HTR-8/SVneo (cell line): Measurements from ENCODE around the gene ZYG11B.
"Not testable (repeated sequence)": the region's sequence is repeated elsewhere in the genome, so short reads cannot be mapped to it uniquely, and the experiment has no call there.

Experiments
- DNase-seq: peaks from one replicate; pipeline ENCODE4 v3.0.0; 2011; ENCODE audit warnings: low spot score, mixed read lengths; ENCODE audit not compliant: insufficient read length
- FAIRE-seq: peaks from 2 replicates; lab custom pipeline; 2011; peaks lifted over from hg19 to GRCh38; lab: Jason Lieb, UNC

Gene ZYG11B

GRCh38 chr1:52751589-52752483 is 25.6 kb downstream of the ZYG11B start:
- no peak for FAIRE-seq
- DNase-seq, result no peak

- FAIRE-seq (no peak), DNase-seq (no peak)
These were observed 26.2 kb downstream of the ZYG11B start for GRCh38 chr1:52752484-52752826.

GRCh38 chr1:52753169-52753568 is 26.9 kb downstream of the ZYG11B start:
- FAIRE-seq (no peak), DNase-seq (no peak)

GRCh38 chr1:52756020-52756419 is 29.8 kb downstream of the ZYG11B start:
- DNase-seq (no peak), FAIRE-seq (no peak)

GRCh38 chr1:52759908-52760307 is 33.7 kb downstream of the ZYG11B start:
- FAIRE-seq, result no peak

GRCh38 chr1:52767596-52768280 is 41.5 kb downstream of the ZYG11B start:
- FAIRE-seq, result no peak
- no peak for DNase-seq

More at GRCh38 chr1:52759908-52760307, 33.7 kb downstream of the ZYG11B start:
- no peak for DNase-seq

GRCh38 chr1:52769346-52770033 is 43.2 kb downstream of the ZYG11B start:
- DNase-seq (no peak), FAIRE-seq (no peak)

- no peak for FAIRE-seq
These were observed 45.1 kb downstream of the ZYG11B start for GRCh38 chr1:52771384-52771783.

GRCh38 chr1:52786148-52786547 is 59.9 kb downstream of the ZYG11B start:
- FAIRE-seq, result no peak

More at GRCh38 chr1:52771384-52771783, 45.1 kb downstream of the ZYG11B start:
- no peak for DNase-seq

GRCh38 chr1:52790429-52790828 is 64.2 kb downstream of the ZYG11B start:
- not testable (repeated sequence) for FAIRE-seq, DNase-seq

More at GRCh38 chr1:52786148-52786547, 59.9 kb downstream of the ZYG11B start:
- no peak for DNase-seq

GRCh38 chr1:52792036-52792435 is 65.8 kb downstream of the ZYG11B start:
- FAIRE-seq (no peak), DNase-seq (no peak)

GRCh38 chr1:52793717-52794116 is 67.5 kb downstream of the ZYG11B start:
- not testable (repeated sequence) for DNase-seq, FAIRE-seq

- no peak for FAIRE-seq
These were observed 69.2 kb downstream of the ZYG11B start for GRCh38 chr1:52795464-52795863.

GRCh38 chr1:52798331-52798730 is 72.1 kb downstream of the ZYG11B start:
- no peak for FAIRE-seq
- no peak for DNase-seq

More at GRCh38 chr1:52795464-52795863, 69.2 kb downstream of the ZYG11B start:
- no peak for DNase-seq

GRCh38 chr1:52801011-52801410 is 74.8 kb downstream of the ZYG11B start:
- no peak for DNase-seq
- no peak for FAIRE-seq

GRCh38 chr1:52804083-52804482 is 77.8 kb downstream of the ZYG11B start:
- not testable (repeated sequence) for DNase-seq, FAIRE-seq

GRCh38 chr1:52814465-52814864 is 88.2 kb downstream of the ZYG11B start:
- no peak for DNase-seq
- FAIRE-seq, result no peak

GRCh38 chr1:52820830-52821229 is 94.6 kb downstream of the ZYG11B start:
- FAIRE-seq, DNase-seq: not testable (repeated sequence)

- FAIRE-seq, result no peak
- no peak for DNase-seq
These were observed 99.6 kb downstream of the ZYG11B start for GRCh38 chr1:52825868-52826267.

- DNase-seq (no peak), FAIRE-seq (no peak)
These were observed 108.5 kb downstream of the ZYG11B start for GRCh38 chr1:52834798-52835197.

- no peak for FAIRE-seq
- no peak for DNase-seq
These were observed 109.8 kb downstream of the ZYG11B start for GRCh38 chr1:52836035-52836434.
